Stimulated activated CD8-positive, alpha-beta memory T cell treated with anti-CD3 and anti-CD28 coated beads, Interleukin-12 subunit alpha, Interleukin-12 subunit beta, amount 100 ng/mL, for 4 hours (primary cell): ENCODE data around the gene SNAPIN.
A peak's percentile ranks its signal among the peaks of the same experiment; 100 is the strongest.

ENCODE experiments used
- DNase-seq: peaks from one replicate; pipeline ENCODE4 v3.0.0-alpha.2; 2020; ENCODE audit warnings: low read depth

SNAPIN gene, protein sequence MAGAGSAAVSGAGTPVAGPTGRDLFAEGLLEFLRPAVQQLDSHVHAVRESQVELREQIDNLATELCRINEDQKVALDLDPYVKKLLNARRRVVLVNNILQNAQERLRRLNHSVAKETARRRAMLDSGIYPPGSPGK

DNA sequence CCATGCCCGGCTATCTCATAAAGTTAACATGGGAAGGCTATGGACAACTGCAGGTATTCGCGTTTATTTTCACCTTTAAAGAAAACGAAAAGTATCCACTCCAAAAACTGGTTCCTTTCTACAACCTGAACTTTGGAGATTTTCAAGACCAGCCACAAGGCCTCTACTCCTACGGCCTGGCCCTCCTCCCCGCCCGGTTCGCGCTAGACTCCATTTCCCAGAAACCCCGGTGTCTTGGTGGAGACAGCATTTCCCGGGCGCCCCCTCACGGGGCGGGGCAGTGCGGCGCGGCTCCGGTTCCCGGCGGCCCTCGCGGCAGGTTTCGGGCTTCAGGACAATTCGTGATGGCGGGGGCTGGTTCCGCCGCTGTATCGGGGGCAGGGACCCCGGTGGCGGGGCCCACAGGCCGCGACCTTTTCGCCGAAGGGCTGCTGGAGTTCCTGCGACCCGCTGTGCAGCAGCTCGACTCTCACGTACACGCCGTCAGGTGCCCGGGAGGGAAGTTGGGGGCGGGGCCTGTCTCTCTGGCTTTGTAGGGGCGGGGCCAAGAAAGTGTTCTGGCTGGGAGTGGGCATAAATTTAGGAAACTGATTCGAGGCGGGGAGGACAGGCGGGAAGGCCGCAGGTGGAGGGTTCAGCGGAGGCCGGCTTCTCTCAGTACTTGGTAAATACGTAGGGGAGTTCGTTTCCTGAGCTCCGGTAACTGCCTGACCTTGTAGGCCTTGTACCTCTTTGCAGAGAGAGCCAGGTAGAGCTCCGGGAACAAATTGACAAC, at the start of gene SNAPIN:
Gene SNAPIN (plus strand): TSS at position 304 of the 775 bp plus-strand sequence. CDS start 41 bp downstream, at position 345.
- DNase-seq = peak; percentile 81

DNA sequence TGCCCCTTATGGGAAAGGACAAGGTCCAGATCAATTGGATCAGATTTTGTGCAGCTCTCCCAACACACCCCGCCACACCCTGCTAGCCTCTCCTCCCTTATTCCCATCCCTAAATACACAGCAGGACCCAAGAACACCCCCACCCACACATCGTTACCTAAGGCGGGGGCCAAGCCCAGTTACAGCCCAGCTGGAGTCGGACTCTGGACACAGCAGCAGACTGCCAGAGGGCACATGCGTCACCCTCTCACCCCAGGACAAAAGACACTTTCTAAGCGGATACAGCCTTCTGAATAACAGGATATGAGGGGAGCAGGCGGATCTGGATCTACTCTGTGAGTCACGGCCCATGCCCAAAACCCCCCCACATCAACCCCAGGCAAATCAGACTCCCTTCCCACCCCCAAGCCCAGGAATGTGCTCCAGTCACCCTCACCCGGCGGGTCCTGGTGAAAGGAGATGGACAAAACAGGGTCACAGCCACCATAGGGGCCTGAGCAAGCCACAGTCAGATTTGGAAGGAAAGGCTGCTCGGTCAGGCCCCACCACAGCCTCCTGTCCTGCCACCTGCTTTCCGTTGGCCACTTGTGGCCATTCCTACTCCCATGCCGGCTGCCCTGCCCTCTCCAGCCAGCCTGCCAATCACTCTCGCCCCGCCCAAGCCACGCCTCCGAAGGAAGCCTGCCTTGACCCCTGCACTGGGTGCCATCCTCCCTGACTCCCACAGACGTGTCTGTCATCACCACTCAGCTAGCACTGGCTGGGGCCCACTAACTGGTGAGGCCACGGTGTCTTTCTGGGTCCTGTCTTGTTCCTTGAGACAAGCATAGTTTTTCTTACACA, 49.5 kb upstream of the SNAPIN start:
- DNase-seq = no peak

DNA sequence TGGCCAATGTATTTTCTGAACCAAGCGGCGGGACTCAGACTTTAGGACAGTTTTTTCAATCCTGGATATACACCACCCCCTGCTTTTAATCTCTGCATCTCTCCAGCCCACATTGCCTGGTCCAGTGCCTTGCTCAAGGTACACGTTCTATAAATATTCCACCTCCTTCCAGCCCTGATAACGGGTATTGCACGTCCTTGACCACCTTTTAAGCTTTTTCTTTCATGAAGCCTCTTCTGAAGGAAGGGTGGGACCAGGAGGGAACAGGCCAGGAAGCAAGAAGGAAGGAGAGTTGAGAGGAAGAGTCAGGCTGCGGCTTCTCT, 49.0 kb upstream of the SNAPIN start:
- DNase-seq = no peak

DNA sequence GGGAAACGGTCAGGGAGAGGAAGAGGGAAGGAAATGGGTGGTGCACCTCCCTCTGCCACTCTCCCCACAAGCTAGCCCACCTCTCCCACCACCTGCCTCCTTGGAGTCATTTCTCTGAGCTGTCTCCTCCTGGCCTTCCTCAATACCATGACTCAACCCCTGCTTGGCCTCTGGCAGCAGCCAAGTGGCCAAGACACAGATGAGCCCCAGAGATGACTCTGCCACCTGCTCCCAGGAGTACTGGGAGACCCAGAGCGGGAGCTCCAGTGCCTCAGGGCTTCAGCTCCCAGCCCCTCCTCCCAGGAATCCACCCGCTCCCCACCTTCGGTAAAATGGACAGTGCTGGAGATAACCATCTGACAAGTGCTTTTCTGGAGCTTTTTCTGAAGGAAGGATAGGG, 48.2 kb upstream of the SNAPIN start:
- no peak for DNase-seq

DNA sequence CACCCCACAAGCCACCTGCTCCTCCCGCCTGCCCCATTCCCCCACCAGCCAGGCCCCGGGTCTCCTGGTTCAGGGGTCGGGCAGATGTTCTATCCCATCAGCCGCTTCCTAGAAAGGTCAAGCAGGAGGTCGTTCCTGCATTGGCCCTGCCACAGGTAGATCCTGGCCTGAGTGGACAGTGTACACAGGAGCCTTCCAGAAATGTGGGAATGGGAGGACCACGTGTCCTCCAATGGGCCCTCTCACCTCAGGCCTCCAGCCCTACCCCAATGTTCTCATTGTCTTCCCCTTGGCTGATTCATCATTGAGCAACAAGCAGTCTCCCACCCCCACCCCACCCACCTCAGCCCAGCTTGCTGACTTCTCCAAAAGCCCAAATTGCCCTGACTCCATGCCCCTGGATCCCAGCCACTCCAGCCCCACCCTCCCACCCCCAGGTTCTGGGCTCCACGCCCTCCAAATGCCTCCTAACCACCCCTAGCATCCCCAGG, 47.6 kb upstream of the SNAPIN start:
- no peak for DNase-seq

DNA sequence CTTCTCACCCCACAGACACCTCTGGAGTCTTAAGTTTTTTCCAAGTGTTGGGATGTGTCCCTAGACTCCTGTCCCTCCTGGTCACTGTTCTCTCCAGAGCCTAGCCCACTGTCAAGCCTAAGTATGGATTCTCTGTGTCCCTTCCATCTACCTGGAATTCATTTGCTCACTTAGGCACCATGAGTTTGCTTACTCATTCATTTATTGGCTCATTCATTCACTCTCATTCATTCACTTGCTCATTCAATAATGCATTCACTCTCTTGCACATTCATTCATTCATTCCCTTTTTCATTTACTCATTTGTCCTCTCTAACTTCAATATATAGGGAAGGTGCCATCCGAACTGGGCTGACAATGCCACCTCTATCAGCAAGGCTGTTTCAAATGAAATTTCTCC, 47.1 kb upstream of the SNAPIN start:
- no peak for DNase-seq

DNA sequence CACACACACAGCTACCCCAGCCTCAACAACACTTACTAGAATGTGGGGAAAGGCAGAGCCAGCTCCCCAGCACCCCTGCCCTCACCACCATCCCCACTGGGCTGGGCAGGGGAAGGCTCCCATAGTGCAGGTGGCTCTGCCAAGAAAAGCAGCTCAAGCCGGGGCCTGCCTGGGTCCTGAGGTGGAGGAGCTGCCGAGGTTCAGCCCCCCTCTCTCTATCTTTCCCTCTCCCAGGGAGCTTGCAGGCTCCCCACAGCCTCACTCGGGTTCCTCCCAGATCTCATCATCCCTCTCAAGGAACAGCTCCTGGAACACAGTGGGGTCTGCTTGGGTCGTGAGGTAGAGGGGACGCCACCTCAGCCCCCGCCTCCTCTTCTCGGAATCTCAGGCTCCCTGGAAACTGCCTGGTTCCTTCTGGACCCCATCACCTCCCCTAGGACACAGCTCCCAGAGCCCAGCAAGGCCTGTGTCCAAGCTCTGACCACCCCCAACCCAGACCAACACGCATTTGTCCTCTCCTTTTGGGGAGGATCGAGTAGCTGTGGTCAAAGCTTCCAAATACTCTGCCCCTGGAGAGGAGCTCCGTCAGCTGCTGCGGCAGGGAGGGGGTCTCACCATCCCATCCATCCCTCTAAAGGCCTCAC, 46.3 kb upstream of the SNAPIN start:
- no peak for DNase-seq

DNA sequence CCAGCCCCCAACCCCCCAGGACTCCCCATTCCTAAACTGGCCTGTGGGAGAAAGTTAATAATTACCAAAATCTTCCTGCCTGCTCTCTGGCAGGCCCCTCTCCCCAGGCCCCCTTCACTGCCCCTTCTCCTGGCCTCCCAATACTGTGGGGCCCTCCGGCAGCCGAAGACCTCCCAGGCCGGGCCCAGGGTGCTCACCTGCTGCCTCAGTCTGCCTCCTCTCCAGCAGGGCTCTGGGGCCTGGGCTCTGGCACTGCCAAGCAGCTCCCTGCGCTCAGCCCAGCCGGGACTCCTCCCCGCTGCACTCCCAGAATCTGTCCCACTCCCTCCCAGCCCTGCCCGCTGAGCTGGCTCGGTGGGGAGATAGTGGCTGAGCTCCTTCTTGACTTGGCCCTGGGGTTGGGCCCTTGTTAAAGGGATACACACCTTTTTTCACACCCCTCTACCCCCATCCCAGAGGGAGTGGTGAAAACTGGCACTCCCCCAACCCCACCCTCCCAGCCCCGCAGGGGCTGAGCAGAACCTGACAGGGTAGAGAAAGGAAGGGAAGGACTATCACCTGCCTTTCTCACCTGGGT, 45.7 kb upstream of the SNAPIN start, which contains the start of gene S100A16:
Gene S100A16 (minus strand): TSS at position 383 of the 577 bp plus-strand sequence. CDS start 4,986 bp downstream, outside the sequence.
- DNase-seq = no peak

DNA sequence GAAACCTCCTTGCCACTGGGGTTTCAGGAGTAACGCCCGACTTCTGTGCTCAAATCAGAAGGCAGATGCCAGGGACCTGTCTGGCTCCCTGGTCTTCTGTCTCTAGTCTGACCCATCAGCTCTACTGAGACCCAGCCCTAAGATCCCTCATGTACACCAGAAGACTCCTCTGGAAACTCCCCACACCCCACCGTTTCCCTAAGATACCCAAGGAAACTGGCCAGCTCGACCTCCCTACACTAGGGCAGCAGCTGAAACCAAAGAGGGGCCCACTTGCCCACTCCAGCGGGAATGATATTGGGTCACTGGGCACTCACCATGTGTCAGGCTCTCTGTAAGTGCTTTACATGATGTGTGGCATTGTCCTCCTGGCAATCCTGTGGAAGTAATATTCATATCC, 45.1 kb upstream of the SNAPIN start:
- no peak for DNase-seq

DNA sequence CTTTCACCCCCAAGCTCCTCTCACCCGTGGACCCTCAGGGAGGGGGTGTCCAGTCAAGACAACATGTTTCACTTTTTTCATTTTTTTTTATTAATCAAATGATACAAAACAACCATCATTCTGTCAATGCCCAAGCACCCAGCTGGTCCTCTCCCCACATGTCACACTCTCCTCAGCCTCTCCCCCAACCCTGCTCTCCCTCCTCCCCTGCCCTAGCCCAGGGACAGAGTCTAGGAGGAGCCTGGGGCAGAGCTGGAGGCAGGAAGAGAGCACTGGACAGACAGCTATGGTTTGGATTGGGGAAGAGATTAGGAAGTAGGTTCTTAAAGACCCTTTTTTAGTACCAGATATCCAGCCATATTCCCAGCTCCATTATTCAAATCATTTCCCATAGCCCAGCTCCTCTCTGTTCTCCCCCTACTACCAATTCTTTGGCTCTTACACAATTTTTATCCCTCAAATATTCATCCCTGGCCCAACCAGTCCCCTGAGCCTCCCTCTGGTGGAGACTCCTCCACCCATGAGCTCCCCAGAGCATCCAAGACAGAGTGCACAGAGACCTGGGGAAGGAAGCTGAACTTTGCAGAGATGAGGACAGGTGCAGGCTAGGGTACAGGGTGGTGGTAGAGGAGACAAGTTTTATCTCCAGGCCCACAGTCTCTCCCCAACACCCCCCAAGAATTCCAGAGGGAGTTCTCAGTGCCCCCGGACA, 44.2 kb upstream of the SNAPIN start:
- no peak for DNase-seq

DNA sequence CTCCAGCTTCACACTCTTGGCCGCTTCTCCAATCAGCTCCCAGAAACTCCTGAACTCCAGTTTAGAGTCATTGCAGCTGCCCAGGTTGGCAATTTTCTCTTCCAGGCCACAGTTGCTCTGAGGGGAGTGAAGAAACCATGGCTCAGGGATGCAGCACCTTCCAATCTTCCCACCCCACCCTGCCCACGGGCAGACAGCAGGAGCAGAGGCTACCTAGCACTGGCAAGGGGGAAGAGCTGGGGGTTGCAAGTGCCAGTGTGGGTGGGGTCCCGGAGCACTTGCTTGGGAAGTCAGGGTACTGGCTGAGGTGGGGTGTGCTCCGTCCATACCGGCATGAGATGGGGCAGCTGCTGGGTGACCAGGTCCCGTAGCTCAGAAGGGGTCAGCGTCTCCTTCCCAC, 43.6 kb upstream of the SNAPIN start:
- DNase-seq = no peak

DNA sequence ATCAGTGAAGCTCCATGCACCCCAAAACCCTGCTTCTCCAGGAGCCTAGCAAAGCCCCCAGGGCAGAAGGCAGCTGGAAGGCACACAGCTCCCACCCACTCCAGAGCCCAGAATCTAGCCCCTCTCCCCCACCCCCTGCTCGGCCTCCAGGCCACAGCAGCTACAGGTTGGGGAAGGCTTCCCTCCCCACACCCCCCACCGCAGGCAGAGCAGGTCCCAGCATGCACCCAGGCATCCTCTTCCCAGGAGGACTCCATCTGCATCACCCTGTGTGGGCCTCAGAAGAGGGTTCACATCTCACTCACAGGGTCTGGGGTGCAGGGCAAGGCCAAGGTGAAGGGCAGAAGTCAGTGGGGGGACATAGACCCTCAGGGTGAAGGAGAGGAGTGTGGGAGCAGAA, 43.1 kb upstream of the SNAPIN start:
- DNase-seq = no peak

DNA sequence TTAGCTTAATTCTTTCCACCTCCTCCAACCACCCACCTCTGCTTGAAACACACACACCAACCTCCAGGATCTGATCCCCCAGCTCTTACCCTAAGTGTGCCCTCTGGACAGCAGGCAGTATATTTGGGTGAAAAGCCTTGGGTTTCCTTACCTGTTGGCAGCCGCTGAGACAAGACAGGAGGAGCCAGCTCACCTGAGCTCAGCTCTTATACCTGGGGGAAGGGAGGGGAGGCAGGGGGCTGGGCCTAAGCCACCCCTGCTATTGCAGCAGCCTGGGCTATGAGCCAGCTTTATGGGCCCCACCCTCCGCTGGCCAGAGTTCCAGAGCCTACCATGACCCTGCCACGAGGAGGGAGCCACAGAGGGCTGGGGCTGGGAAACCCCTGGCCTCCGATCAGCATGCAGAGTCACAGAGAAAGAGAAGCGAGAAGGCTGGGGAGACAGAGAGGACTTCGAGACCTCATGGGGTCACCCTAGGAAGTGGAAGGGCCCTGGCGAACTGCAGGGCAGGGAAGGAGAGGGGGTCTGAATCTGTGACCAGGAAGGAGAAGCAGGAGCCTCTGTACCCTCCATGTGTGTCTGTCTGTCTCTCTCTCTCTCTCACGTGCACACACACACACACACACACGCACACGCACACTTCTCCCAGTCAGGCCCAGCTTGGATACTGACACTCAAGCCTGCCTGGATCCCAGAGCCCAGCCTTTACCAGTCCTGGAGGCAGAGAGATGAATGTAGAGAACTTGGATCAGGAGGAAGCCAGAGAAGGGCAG, 42.2 kb upstream of the SNAPIN start, which contains the start of gene S100A14:
Gene S100A14 (minus strand): TSS at position 182 of the 773 bp plus-strand sequence. CDS start 467 bp downstream, outside the sequence.
- no peak for DNase-seq

DNA sequence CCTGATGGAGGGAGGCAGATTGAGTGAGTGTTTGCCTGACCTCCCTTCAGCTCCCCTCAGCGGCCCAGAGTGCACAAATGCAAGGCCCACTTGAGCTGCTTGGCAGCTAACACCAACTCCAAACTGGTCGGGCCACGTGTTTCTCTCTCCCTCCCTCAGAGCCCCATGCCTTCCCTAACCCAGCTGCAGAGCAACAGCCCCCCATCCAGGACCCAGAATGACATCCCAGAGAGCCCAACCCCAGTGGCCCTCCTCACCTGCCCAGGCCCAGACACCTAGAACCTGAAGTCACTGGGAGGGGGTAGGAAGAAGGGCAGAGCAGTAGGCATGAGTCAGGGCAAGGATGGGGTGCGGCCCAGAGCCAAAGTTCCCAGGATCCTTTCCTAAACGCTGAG, 41.6 kb upstream of the SNAPIN start:
- DNase-seq = no peak

DNA sequence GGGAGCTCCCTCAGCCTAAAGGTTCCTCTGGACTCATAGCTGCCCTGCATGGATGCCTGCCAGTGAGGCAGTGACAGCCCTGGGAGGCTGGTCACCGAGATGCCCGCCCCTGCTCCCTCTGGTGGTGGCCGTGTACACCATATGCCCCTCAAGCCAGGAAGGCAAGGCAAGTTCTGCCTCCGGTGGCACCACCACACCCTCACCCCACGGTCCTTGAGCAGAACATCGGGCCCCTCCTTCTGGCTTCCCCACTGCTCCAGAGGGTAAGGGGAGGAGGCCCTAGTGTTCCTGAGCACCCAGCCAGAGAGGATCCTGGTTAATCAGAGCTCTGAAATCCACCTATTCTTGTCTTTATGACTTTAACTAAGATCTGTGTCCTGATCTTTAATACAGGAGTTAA, 40.8 kb upstream of the SNAPIN start:
- peak; percentile 53 for DNase-seq

DNA sequence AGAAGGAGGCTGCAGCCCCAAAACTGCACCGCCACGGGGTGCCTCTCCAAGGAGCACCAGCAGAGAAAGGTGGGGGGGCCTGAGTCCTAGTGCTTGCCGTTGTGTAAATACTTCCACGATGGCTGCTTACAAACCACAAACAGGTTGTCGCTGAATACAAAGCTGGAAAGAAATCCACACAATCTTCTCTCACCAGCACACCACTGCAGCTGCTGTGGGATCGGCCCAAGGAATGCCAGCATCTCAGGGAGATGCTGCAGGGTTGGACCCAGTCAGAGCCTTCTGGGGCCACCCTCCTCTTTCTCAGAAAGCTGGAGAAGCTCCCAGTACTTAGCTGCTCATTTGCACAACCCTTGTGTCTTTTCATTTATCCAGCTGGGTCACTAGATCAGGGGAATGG, 39.3 kb upstream of the SNAPIN start:
- no peak for DNase-seq

DNA sequence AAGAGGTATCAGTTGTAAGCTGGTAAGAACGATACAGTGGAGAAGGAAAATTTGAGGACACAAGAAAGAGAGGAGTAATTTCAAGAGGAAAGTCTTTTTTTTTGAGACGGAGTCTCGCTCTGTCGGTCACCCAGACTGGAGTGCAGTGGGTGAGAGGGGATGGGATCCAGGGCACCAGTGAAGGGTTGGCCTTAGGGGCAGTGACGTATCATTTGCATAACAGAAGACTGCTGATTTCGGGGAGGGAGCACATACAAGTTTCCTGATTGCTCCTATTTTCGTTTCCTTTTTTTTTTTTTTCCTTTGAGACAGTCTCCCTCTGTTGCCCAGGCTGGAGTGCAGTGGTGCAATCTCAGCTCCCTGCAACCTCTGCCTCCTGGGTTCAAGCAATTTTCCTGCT, 35.4 kb upstream of the SNAPIN start:
- no peak for DNase-seq

DNA sequence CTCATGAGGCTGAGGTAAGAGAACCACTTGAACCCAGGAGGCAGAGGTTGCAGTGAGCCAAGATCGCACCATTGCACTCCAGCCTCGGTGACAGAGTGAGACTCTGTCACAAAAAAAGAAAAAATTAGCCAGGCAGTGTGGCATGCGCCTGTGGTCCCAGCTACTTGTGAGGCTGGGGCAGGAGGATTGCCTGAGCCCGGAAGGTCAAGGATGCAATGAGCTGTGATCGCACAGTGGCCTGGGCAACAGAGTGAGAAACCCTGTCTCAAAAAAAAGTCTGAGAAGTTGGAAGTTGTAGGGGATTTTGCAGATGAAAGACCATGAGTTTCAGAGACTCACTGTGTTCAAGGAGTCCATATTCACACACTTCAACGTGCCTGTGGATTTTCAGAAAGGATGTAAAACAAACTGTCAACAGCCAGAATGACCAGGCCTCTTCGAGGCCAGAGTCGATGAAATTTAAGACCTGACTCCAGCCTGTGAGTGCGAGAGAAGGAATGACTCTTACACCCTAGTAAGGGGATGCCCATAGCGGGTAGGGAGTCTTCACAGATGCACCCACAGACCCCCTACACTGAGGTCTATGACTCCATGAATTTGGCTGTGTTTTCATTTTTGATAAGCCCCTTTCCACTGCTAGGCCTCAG, 33.4 kb upstream of the SNAPIN start:
- DNase-seq = no peak

DNA sequence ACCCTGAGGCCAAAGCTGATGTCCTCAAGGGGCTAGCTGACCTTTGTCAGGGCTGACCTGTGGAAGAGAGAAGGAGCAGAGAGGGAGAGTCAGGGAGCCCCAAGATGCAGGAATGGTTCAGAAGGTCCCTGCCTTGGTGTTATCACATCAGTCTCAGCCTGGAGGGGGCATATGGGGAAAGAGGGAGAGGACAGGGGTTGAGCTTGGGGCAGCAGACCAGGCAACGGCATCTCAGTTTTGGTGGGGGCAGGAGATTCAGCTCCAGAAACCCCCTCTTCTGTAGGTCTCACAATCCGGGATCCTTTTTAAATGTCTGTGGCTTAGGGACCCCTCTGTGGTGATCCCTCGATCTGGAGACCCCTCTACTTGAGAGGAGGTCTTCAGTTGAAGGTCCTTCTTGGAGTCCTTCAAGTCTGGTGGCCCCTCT, 32.0 kb upstream of the SNAPIN start:
- DNase-seq = no peak
